ENCODE results near the gene THRB. TPM values are rescaled to one million over a fixed set of nuclear protein-coding genes. Genes with fewer than 3 reads are reported as not detected.

The THRB gene
- total and polyA plus RNA-seq, 2 donors (not counting 3 experiments of a cell fraction or from before 2014, with no cell fraction given) = 0.06 TPM; not detected in 1

- no peak for TF ChIP-seq GATA2 (IDR thresholded peaks at IDR 0.05; ENCODE audit: insufficient read depth, insufficient read length, low read depth, low read length)
- Histone ChIP-seq H3K36me3 (ENCODE audit: control insufficient read depth in 2 of 2, extremely low read depth in 1 of 2, insufficient read depth in 2 of 2, low read length in 2 of 2) (no peaks in the 10 kb centered on the region), H3K79me2 (ENCODE audit: control insufficient read depth, insufficient read depth, low read length) (no peaks in the 10 kb centered on the region), H3K27ac (ENCODE audit: insufficient read depth, low read depth, low read length) (no peak overlapping the region), H3K9ac (replicated peaks; ENCODE audit: extremely low read depth, insufficient read depth, low read length) (no peak overlapping the region), H3K27me3 (ENCODE audit: control insufficient read depth in 2 of 2, insufficient read depth in 2 of 2, low read length in 2 of 2) (no peaks in the 10 kb centered on the region), H3K9me3 (replicated peaks; ENCODE audit: control insufficient read depth, insufficient read depth, low read length) (no peaks in the 10 kb centered on the region), H3K4me2 (ENCODE audit: insufficient read depth, low read length) (no peak overlapping the region), H4K20me1 (replicated peaks; ENCODE audit: control insufficient read depth, extremely low read depth, insufficient read depth, low read length) (no peaks in the 10 kb centered on the region), H3K4me1 (ENCODE audit: control insufficient read depth, extremely low read depth, insufficient read depth, low read length) (no peaks in the 10 kb centered on the region), H3K9me1 (replicated peaks; ENCODE audit: control insufficient read depth, extremely low read depth, insufficient read depth, low read length) (no peaks in the 10 kb centered on the region), H3K4me3 (replicated peaks in 1 of 3; ENCODE audit: insufficient read depth in 1 of 3, low read depth in 1 of 3, low read length in 3 of 3) (no peak overlapping the region), H2AFZ (ENCODE audit: low read depth, low read length) (no peak overlapping the region)
- intact Hi-C loops (cut with micrococcal nuclease) (no loop called here), dilution Hi-C loops (cut with MboI; ENCODE audit: extremely low pct_ligation_motif_present, low sequenced_read_pairs) (no loop called here)
- FAIRE-seq = no peak
- no TSS peak for BruUV-seq (replicated peaks)
- ChIA-PET POLR2A (no interaction called here), CTCF (interaction anchor here (1.0 kb wide), 1 partner anchor 14 kb away, joined by 3 read pairs; no protein-coding TSS in a partner anchor)
- DNase-seq (ENCODE audit: low read depth, low spot score) = no peak
These were observed 355.8 kb downstream of the THRB start for GRCh38 chr3:24138876-24139256.

- TF ChIP-seq EZH2 (IDR thresholded peaks at IDR 0.05; ENCODE audit: borderline replicate concordance, low read depth, low read length, severe bottlenecking) = no peak
- TF ChIP-seq POLR2AphosphoS5 (IDR thresholded peaks at IDR 0.05; ENCODE audit: insufficient read depth, low read depth, low read length) = no peak
- TF ChIP-seq POLR2A (IDR thresholded peaks at IDR 0.05; ENCODE audit: low read depth, low read length) = no peak
- no peak for TF ChIP-seq CTCF (IDR thresholded peaks at IDR 0.05; ENCODE audit: extremely low read depth in 1 of 2, insufficient read depth in 1 of 2, low read depth in 1 of 2, low read length in 2 of 2)
- no peak for TF ChIP-seq JUN (IDR thresholded peaks at IDR 0.05; ENCODE audit: borderline replicate concordance, insufficient read depth, insufficient read length, low read depth)
- no peak for TF ChIP-seq FOS (IDR thresholded peaks at IDR 0.05; ENCODE audit: borderline replicate concordance, insufficient read depth, low read length)
- TF ChIP-seq MAX (IDR thresholded peaks at IDR 0.05; ENCODE audit: insufficient read depth, insufficient read length) = no peak
- TF ChIP-seq GATA2 (IDR thresholded peaks at IDR 0.05; ENCODE audit: insufficient read depth, insufficient read length, low read depth, low read length) = no peak
- no peak for TF ChIP-seq MYC (IDR thresholded peaks at IDR 0.05; ENCODE audit: low read depth, low read length)
- Histone ChIP-seq H3K4me2 (ENCODE audit: insufficient read depth, low read length) (no peak overlapping the region), H3K9ac (replicated peaks; ENCODE audit: extremely low read depth, insufficient read depth, low read length) (no peak overlapping the region), H3K27ac (ENCODE audit: insufficient read depth, low read depth, low read length) (no peak overlapping the region), H3K9me3 (replicated peaks; ENCODE audit: control insufficient read depth, insufficient read depth, low read length) (no peaks in the 10 kb centered on the region), H2AFZ (ENCODE audit: low read depth, low read length) (no peak overlapping the region), H3K36me3 (ENCODE audit: control insufficient read depth in 2 of 2, extremely low read depth in 1 of 2, insufficient read depth in 2 of 2, low read length in 2 of 2) (no peaks in the 10 kb centered on the region), H3K27me3 (ENCODE audit: control insufficient read depth in 2 of 2, insufficient read depth in 2 of 2, low read length in 2 of 2) (no peaks in the 10 kb centered on the region), H3K9me1 (replicated peaks; ENCODE audit: control insufficient read depth, extremely low read depth, insufficient read depth, low read length) (no peaks in the 10 kb centered on the region), H3K4me1 (ENCODE audit: control insufficient read depth, extremely low read depth, insufficient read depth, low read length) (no peaks in the 10 kb centered on the region), H3K79me2 (ENCODE audit: control insufficient read depth, insufficient read depth, low read length) (no peaks in the 10 kb centered on the region), H3K4me3 (replicated peaks in 1 of 3; ENCODE audit: insufficient read depth in 1 of 3, low read depth in 1 of 3, low read length in 3 of 3) (no peak overlapping the region), H4K20me1 (replicated peaks; ENCODE audit: control insufficient read depth, extremely low read depth, insufficient read depth, low read length) (no peaks in the 10 kb centered on the region)
- BruUV-seq (replicated peaks) = no TSS peak
- POLR2A ChIA-PET = no interaction called here
- intact Hi-C loops (cut with micrococcal nuclease) = no loop called here
- CTCF ChIA-PET = no interaction called here
- FAIRE-seq (no peak), DNase-seq (ENCODE audit: low read depth, low spot score) (no peak)
- dilution Hi-C loops (cut with MboI; ENCODE audit: extremely low pct_ligation_motif_present, low sequenced_read_pairs) = no loop called here
These were observed 356.4 kb downstream of the THRB start for GRCh38 chr3:24137958-24138875.

Measured in endothelial cell of umbilical vein (primary cell).